HEK293 (cell line): Measurements from ENCODE around the gene SIK2.

ENCODE experiments used
- CTCF ChIA-PET: fragments of 350-600 bp; formaldehyde crosslinking; extraction: SDS; loops from one replicate; lab custom pipeline; 2021; ENCODE audit warnings: antibody characterized with exemption; lab: Yijun Ruan, JAX
- POLR2A ChIA-PET: fragments of 300-600 bp; formaldehyde crosslinking; extraction: SDS; loops from one replicate; lab custom pipeline; 2020; ENCODE audit warnings: antibody characterized with exemption, inconsistent platforms; lab: Yijun Ruan, JAX
- H3K27ac ChIP-seq: fragments of 200-500 bp; sonication (Bioruptor generic); 2 replicates; pipeline ENCODE4 v1.5.1; 2014; ENCODE audit warnings: low read depth, low read length, control low read depth, inconsistent platforms; ENCODE audit errors: extremely low read depth
- H3K36me3 ChIP-seq, 2 experiments: fragments of 200-500 bp in 1 of 2; sonication (Bioruptor generic) in 1 of 2; 1 replicate in 1 of 2; 2 replicates in 1 of 2; pipeline ENCODE4 v1.5.1; 2014 to 2017; ENCODE audit warnings: inconsistent platforms in 2 of 2, low read length in 2 of 2; ENCODE audit not compliant: control insufficient read depth in 2 of 2, insufficient read depth in 1 of 2
- H3K4me1 ChIP-seq: fragments of 200-500 bp; sonication (Bioruptor generic); 2 replicates; pipeline ENCODE4 v1.5.1; 2014; ENCODE audit warnings: mild to moderate bottlenecking, low read length, inconsistent platforms; ENCODE audit not compliant: control insufficient read depth, insufficient read depth
- H3K4me3 ChIP-seq: 2 replicates; pipeline ENCODE4 v1.5.1; 2011; ENCODE audit warnings: low read depth, mild to moderate bottlenecking, control low read depth, low read length, moderate library complexity
- H3K9me3 ChIP-seq: fragments of 200-500 bp; sonication (Bioruptor generic); 2 replicates; pipeline ENCODE4 v1.5.1; 2014; ENCODE audit warnings: low read depth, low read length, inconsistent platforms; ENCODE audit not compliant: control insufficient read depth, insufficient read depth
- EGR2 ChIP-seq: fragments of 450-650 bp; formaldehyde crosslinking; IDR thresholded peaks from 2 replicates; pipeline ENCODE4 v1.5.1; 2016; ENCODE audit warnings: low read depth, missing biosample characterization, missing genetic modification characterization
- GLIS2 ChIP-seq: fragments of 450-650 bp; formaldehyde crosslinking; IDR thresholded peaks from 2 replicates; pipeline ENCODE4 v1.5.1; 2016; ENCODE audit warnings: missing biosample characterization, missing genetic modification characterization
- KLF8 ChIP-seq: fragments of 450-650 bp; formaldehyde crosslinking; IDR thresholded peaks from 2 replicates; pipeline ENCODE4 v1.5.1; 2016; ENCODE audit warnings: missing biosample characterization, missing genetic modification characterization
- ZFHX2 ChIP-seq: fragments of 450-650 bp; formaldehyde crosslinking; conservative IDR thresholded peaks from 2 replicates; pipeline ENCODE4 v1.5.1; 2016; ENCODE audit warnings: missing biosample characterization, missing genetic modification characterization
- ZIC2 ChIP-seq: fragments of 450-650 bp; formaldehyde crosslinking; IDR thresholded peaks from 2 replicates; pipeline ENCODE4 v1.5.1; 2016; ENCODE audit warnings: missing biosample characterization, missing genetic modification characterization
- ZNF324 ChIP-seq: fragments of 450-650 bp; formaldehyde crosslinking; IDR thresholded peaks from 2 replicates; pipeline ENCODE4 v1.5.1; 2016; ENCODE audit warnings: missing biosample characterization, missing genetic modification characterization
- ZNF423 ChIP-seq: fragments of 450-650 bp; formaldehyde crosslinking; IDR thresholded peaks from 2 replicates; pipeline ENCODE4 v1.5.1; 2016; ENCODE audit warnings: missing biosample characterization, missing genetic modification characterization
- ZNF473 ChIP-seq: fragments of 450-650 bp; formaldehyde crosslinking; IDR thresholded peaks from 2 replicates; pipeline ENCODE4 v1.5.1; 2017; ENCODE audit warnings: missing biosample characterization, missing genetic modification characterization
- ZNF521 ChIP-seq: fragments of 450-650 bp; formaldehyde crosslinking; IDR thresholded peaks from 2 replicates; pipeline ENCODE4 v1.5.1; 2017; ENCODE audit warnings: missing biosample characterization, mild to moderate bottlenecking, missing genetic modification characterization
- ZNF548 ChIP-seq: fragments of 450-650 bp; formaldehyde crosslinking; IDR thresholded peaks from 2 replicates; pipeline ENCODE4 v1.5.1; 2016; ENCODE audit warnings: missing biosample characterization, missing genetic modification characterization
- ZNF555 ChIP-seq: fragments of 450-650 bp; formaldehyde crosslinking; conservative IDR thresholded peaks from 2 replicates; pipeline ENCODE4 v1.5.1; 2017; ENCODE audit warnings: missing biosample characterization, mild to moderate bottlenecking, missing genetic modification characterization, inconsistent platforms
- ZNF600 ChIP-seq: fragments of 450-650 bp; formaldehyde crosslinking; IDR thresholded peaks from 2 replicates; pipeline ENCODE4 v1.5.1; 2016; ENCODE audit warnings: missing biosample characterization, missing genetic modification characterization
- ZNF626 ChIP-seq: fragments of 450-650 bp; sonication (Bioruptor Pico); formaldehyde crosslinking; IDR thresholded peaks from 2 replicates; pipeline ENCODE4 v1.5.1; 2018; ENCODE audit warnings: missing biosample characterization, missing genetic modification characterization, inconsistent platforms
- ZNF747 ChIP-seq: fragments of 450-650 bp; formaldehyde crosslinking; IDR thresholded peaks from 2 replicates; pipeline ENCODE4 v1.5.1; 2016; ENCODE audit warnings: missing biosample characterization, missing genetic modification characterization
- TF ChIP-seq, protein P1 (sequence below): fragments of 450-650 bp; formaldehyde crosslinking; IDR thresholded peaks from 2 replicates; pipeline ENCODE4 v1.5.1; 2016; ENCODE audit warnings: missing biosample characterization, missing genetic modification characterization
- TF ChIP-seq, protein P2 (sequence below): fragments of 450-650 bp; formaldehyde crosslinking; IDR thresholded peaks from 2 replicates; pipeline ENCODE4 v1.5.1; 2016; ENCODE audit warnings: missing biosample characterization, missing genetic modification characterization
- TF ChIP-seq, protein P3 (sequence below): sonication (generic); formaldehyde crosslinking; IDR thresholded peaks from 2 replicates; pipeline ENCODE4 v1.8.1; 2022; ENCODE audit warnings: mild to moderate bottlenecking, moderate library complexity, missing genetic modification reagents
- TF ChIP-seq, protein P4 (sequence below): fragments of 450-650 bp; formaldehyde crosslinking; IDR thresholded peaks from 2 replicates; pipeline ENCODE4 v1.5.1; 2016; ENCODE audit warnings: missing biosample characterization, missing genetic modification characterization
- TF ChIP-seq, protein P5 (sequence below): fragments of 450-650 bp; formaldehyde crosslinking; IDR thresholded peaks from 2 replicates; pipeline ENCODE4 v1.5.1; 2016; ENCODE audit warnings: missing biosample characterization, missing genetic modification characterization

Gene SIK2

DNA sequence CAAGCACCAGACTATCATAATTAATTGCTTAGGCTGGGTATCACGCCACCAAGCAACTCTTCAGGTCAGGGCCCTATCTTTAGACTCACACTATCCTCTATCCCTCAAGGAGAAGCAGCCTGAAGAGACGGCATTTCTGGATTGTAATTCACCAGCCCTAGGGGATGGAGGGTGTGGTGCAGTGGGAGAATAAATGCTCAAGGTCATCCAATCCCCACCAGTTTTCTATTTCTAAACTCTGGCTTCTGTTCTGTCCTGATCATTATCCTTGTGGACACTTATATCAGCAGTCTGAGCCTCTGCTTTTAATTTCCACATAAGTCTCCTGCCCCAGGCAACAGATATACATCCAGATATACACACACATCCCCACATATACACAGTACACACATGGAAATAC is 13.1 kb upstream of the SIK2 start (continued):
- TF ChIP-seq, protein P1, sequence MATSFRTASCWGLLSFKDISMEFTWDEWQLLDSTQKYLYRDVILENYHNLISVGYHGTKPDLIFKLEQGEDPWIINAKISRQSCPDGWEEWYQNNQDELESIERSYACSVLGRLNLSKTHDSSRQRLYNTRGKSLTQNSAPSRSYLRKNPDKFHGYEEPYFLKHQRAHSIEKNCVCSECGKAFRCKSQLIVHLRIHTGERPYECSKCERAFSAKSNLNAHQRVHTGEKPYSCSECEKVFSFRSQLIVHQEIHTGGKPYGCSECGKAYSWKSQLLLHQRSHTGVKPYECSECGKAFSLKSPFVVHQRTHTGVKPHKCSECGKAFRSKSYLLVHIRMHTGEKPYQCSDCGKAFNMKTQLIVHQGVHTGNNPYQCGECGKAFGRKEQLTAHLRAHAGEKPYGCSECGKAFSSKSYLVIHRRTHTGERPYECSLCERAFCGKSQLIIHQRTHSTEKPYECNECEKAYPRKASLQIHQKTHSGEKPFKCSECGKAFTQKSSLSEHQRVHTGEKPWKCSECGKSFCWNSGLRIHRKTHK = no peak

DNA sequence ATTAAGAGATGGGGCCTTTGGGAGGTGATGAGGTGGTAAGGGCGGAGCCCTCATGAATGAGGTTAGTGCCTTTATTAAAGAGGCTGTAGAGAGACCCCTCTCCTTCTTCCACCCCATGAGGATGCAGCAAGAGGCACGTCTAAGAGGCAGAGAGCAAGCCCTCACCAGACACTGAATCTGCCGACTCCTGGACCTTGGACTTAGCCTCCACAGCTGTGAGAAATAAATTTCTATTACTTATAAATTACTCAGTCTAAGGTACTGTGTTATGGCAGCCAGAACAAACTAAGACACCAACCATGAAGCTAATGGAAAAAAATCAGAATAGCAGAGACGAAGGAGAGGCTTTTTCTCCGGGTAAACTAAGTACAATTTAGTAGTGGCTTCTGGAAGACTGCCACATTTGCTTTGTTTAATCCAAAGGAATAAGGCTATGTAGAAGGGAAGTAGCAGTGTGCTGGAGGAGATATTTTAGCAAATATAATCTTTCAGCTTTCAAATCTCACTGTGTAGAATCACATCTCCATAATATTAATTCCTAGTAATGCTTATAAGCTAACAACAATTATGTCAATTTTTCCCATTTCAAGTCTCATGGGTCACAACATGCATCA is 12.3 kb upstream of the SIK2 start:
- Histone ChIP-seq H3K36me3 (no peaks in the 10 kb centered on the region), H3K4me1 (no peaks in the 10 kb centered on the region), H3K9me3 (no peaks in the 10 kb centered on the region), H3K27ac (no peak overlapping the region), H3K4me3 (no peak overlapping the region)
- no peak for TF ChIP-seq ZNF521
- TF ChIP-seq ZNF555 = no peak
- TF ChIP-seq, protein P2, sequence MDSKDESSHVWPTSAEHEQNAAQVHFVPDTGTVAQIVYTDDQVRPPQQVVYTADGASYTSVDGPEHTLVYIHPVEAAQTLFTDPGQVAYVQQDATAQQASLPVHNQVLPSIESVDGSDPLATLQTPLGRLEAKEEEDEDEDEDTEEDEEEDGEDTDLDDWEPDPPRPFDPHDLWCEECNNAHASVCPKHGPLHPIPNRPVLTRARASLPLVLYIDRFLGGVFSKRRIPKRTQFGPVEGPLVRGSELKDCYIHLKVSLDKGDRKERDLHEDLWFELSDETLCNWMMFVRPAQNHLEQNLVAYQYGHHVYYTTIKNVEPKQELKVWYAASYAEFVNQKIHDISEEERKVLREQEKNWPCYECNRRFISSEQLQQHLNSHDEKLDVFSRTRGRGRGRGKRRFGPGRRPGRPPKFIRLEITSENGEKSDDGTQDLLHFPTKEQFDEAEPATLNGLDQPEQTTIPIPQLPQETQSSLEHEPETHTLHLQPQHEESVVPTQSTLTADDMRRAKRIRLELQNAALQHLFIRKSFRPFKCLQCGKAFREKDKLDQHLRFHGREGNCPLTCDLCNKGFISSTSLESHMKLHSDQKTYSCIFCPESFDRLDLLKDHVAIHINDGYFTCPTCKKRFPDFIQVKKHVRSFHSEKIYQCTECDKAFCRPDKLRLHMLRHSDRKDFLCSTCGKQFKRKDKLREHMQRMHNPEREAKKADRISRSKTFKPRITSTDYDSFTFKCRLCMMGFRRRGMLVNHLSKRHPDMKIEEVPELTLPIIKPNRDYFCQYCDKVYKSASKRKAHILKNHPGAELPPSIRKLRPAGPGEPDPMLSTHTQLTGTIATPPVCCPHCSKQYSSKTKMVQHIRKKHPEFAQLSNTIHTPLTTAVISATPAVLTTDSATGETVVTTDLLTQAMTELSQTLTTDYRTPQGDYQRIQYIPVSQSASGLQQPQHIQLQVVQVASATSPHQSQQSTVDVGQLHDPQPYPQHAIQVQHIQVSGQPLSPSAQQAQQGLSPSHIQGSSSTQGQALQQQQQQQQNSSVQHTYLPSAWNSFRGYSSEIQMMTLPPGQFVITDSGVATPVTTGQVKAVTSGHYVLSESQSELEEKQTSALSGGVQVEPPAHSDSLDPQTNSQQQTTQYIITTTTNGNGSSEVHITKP (tag by site-specific recombination) = no peak
- TF ChIP-seq ZNF548 (tag by site-specific recombination) = no peak
- no peak for TF ChIP-seq ZNF324 (tag by site-specific recombination)
- TF ChIP-seq GLIS2 (tag by site-specific recombination) = no peak
- TF ChIP-seq ZNF600 (tag by site-specific recombination) = no peak
- ChIA-PET POLR2A (no interaction called here), CTCF (interaction anchor here (0.7 to 1.2 kb wide), 2 partner anchors 187 to 242 kb away, joined by 3 to 4 read pairs; no protein-coding TSS in a partner anchor)

DNA sequence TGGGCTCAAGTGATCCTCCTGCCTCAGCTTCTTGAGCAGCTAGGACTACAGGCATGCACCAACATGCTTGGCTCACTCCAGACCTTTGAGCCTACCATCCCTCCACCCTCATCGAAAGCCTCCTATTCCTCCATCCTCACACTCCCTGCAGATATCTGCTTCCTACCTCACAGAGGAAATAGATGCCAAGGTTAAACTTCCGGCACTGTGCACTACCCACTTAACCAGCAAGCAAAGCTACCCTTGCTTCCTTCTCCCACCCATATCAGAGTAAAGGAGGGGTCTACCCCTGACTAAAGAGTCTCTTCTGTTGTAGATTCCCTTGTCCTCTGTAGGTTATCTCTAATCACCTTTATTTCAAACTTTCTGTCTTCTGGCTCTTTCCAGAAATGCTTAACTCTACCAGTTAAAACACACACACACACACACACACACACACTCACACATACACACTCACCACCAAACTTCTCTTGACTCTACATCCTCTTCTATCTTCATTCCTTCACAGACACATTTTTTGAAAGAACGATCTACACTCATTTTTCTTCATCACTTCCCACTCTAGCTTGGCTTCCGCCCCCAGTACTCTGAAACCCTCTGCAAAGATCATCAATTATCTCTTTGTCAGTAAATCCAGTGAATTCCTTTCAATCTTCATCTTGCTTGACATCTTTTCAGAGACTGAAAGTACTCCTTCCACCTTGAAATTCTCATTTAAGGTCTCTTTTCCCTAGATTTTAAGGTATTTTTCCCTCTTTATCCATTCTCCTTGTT is 10.9 kb upstream of the SIK2 start:
- ChIA-PET POLR2A (no interaction called here), CTCF (interaction anchor here (0.5 to 0.7 kb wide), 4 partner anchors 14 to 387 kb away, joined by 3 to 5 read pairs (median 3); no protein-coding TSS in a partner anchor)
- H3K27ac ChIP-seq = no peak overlapping the region
- no peak for TF ChIP-seq ZNF747
- TF ChIP-seq, protein P3, sequence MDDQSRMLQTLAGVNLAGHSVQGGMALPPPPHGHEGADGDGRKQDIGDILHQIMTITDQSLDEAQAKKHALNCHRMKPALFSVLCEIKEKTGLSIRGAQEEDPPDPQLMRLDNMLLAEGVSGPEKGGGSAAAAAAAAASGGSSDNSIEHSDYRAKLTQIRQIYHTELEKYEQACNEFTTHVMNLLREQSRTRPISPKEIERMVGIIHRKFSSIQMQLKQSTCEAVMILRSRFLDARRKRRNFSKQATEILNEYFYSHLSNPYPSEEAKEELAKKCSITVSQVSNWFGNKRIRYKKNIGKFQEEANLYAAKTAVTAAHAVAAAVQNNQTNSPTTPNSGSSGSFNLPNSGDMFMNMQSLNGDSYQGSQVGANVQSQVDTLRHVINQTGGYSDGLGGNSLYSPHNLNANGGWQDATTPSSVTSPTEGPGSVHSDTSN = no peak
- TF ChIP-seq ZIC2 (tag by site-specific recombination) = no peak
- TF ChIP-seq ZNF473 (tag by site-specific recombination) = no peak
- TF ChIP-seq, protein P4, sequence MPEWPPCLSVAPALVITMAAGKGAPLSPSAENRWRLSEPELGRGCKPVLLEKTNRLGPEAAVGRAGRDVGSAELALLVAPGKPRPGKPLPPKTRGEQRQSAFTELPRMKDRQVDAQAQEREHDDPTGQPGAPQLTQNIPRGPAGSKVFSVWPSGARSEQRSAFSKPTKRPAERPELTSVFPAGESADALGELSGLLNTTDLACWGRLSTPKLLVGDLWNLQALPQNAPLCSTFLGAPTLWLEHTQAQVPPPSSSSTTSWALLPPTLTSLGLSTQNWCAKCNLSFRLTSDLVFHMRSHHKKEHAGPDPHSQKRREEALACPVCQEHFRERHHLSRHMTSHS (tag by site-specific recombination) = no peak
- no peak for TF ChIP-seq ZNF626 (tag by site-specific recombination)
- no peak for TF ChIP-seq ZFHX2 (tag by site-specific recombination)
- TF ChIP-seq, protein P5, sequence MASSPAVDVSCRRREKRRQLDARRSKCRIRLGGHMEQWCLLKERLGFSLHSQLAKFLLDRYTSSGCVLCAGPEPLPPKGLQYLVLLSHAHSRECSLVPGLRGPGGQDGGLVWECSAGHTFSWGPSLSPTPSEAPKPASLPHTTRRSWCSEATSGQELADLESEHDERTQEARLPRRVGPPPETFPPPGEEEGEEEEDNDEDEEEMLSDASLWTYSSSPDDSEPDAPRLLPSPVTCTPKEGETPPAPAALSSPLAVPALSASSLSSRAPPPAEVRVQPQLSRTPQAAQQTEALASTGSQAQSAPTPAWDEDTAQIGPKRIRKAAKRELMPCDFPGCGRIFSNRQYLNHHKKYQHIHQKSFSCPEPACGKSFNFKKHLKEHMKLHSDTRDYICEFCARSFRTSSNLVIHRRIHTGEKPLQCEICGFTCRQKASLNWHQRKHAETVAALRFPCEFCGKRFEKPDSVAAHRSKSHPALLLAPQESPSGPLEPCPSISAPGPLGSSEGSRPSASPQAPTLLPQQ (tag by site-specific recombination) = no peak
- TF ChIP-seq ZNF423 (tag by site-specific recombination) = no peak
- TF ChIP-seq KLF8 = no peak
- TF ChIP-seq EGR2 (tag by site-specific recombination) = no peak
- H3K4me3 ChIP-seq = no peak overlapping the region
- H3K36me3 ChIP-seq = no peaks in the 10 kb centered on the region
- H3K9me3 ChIP-seq = no peaks in the 10 kb centered on the region
- no peaks in the 10 kb centered on the region for H3K4me1 ChIP-seq
